NB4 (cell line): Measurements from ENCODE around the gene LMO1.

Experiments
- DNase-seq: peaks from one replicate; pipeline ENCODE4 v3.0.0; 2010; ENCODE audit warnings: low read depth
- H3K4me3 ChIP-seq: one replicate; pipeline ENCODE4 v1.5.1; 2011; ENCODE audit warnings: mild to moderate bottlenecking, low read depth, low read length, moderate library complexity
- MYC ChIP-seq: IDR thresholded peaks from 2 replicates; pipeline ENCODE4 v1.6.1; 2011; ENCODE audit warnings: low read depth, low read length
- POLR2A ChIP-seq: IDR thresholded peaks from 2 replicates; pipeline ENCODE4 v1.6.1; 2011; ENCODE audit warnings: mild to moderate bottlenecking; ENCODE audit not compliant: insufficient read length; ENCODE audit errors: extremely low read depth
- TF ChIP-seq, protein P1 (sequence below): IDR thresholded peaks from one replicate; pipeline ENCODE4 v1.5.1; 2012; ENCODE audit warnings: low read depth, low read length
- TF ChIP-seq, protein P2 (sequence below): IDR thresholded peaks from 2 replicates; pipeline ENCODE4 v1.6.1; 2011; ENCODE audit warnings: low read depth, low read length

LMO1 gene

DNA sequence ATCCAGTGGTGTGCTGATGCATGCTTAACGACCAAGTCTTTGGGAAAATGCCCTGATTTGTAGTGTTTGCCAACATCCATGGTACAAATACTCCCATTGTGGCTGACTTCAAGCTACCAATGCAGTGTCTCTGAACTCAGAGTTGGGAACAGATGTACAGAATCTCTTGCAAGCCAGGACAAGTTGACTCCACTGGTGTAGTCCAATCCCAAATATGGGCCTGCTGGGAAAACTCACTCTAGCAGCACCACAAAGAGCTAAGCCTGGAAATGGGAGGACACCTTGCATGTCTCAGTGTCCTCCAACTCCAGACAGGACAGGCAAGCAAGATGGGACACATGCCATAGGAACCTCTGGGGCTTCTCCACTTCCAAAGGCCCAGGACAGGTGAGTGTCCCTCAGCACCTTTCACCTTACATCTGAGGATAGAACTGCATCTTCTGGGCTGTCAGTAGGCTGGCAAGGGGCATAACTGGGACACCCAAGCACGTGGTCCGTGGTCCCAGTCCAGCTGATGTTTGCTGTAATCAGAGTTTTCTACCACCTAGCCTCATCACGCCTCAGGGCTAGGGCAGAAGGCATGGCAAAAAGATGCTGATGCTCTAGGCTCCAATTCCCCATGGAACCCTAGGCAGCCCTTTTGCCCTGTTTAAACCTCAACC, 6.5 kb downstream of the LMO1 start:
- DNase-seq, result no peak
- H3K4me3 ChIP-seq, result no peak overlapping the region
- TF ChIP-seq, protein P1, sequence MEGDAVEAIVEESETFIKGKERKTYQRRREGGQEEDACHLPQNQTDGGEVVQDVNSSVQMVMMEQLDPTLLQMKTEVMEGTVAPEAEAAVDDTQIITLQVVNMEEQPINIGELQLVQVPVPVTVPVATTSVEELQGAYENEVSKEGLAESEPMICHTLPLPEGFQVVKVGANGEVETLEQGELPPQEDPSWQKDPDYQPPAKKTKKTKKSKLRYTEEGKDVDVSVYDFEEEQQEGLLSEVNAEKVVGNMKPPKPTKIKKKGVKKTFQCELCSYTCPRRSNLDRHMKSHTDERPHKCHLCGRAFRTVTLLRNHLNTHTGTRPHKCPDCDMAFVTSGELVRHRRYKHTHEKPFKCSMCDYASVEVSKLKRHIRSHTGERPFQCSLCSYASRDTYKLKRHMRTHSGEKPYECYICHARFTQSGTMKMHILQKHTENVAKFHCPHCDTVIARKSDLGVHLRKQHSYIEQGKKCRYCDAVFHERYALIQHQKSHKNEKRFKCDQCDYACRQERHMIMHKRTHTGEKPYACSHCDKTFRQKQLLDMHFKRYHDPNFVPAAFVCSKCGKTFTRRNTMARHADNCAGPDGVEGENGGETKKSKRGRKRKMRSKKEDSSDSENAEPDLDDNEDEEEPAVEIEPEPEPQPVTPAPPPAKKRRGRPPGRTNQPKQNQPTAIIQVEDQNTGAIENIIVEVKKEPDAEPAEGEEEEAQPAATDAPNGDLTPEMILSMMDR, result no peak
- no peak for TF ChIP-seq MYC
- TF ChIP-seq POLR2A, result no peak
- TF ChIP-seq, protein P2, sequence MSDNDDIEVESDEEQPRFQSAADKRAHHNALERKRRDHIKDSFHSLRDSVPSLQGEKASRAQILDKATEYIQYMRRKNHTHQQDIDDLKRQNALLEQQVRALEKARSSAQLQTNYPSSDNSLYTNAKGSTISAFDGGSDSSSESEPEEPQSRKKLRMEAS, result no peak

DNA sequence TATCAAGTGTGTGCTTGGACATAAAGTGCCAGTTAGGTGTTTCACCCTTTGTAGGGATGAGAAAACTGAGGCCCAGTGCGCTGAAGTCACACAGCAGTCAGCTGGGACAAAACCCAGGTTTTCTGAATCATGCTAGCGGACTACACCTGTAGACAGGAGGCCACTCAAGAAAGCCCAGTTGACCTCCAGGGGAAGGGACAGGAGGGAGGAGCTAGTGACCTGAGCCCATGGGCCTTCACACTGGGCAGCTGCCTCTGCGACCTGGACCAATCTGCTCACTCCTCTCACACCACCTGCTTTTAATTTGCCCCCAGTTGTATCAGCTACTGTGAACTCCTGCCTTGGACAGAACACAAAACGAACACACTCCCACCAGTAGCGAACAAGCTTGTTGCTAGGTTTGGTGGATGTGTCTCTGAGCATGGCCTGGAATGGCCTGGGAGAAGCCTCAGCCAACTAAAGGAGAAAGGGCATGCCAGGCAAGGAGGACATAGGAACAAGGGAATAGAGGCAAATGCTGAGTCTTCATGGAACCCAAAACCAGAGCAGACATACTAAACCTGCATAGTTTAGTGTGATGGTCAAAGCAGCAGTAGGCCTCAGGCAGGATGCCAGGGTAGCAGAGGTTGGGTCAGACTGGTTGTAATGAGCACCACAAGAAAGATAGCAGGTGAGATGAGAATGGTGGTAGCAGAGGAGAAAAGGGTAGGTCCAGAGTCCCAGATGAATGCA, 7.2 kb downstream of the LMO1 start:
- TF ChIP-seq POLR2A (no peak), MYC (no peak)
- TF ChIP-seq, protein P1, result no peak
- TF ChIP-seq, protein P2, result no peak
- no peak for DNase-seq
- H3K4me3 ChIP-seq, result no peak overlapping the region

DNA sequence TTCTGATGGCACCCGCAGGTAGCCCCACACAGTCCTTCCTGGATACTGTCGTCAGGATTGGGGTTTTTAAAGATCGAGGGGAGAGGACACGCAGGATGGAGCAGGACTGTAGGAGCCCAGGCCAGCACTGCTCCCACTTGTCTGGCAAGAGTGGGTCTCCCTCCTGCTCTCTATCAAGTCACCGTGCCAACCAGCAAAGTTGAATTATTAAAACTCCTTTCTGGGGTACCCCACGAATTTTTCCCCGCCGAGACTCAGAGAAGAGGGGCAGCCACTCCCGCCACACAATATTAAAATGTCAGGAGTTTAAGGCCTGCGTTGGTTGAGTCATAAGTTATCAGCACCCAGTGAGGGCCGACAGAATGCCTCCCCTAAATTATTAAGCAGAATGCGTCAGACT, 10.1 kb downstream of the LMO1 start:
- TF ChIP-seq, protein P1, result no peak
- TF ChIP-seq, protein P2, result no peak
- TF ChIP-seq POLR2A, result no peak
- H3K4me3 ChIP-seq, result no peak overlapping the region
- no peak for DNase-seq

DNA sequence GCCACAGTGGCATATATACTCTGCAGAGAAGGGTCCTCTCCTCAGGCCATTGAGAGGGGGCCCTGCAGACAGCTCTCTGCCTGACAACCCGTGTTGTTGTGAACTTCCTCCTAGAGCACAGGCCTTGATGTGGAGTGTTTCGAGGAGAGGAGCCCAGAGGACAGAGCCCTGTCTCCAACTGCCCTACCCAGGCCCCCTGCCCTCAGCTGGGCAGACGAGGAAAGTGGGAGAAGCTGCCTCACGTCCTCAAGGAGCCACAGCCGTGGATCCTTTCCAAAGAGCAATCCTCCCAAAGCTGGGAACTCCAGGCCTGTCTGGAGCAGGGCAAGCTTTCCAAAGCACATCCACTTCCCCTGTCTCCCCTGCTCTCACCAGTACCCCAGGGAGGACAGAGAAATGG, 10.7 kb downstream of the LMO1 start:
- TF ChIP-seq MYC (no peak), POLR2A (no peak)
- no peak overlapping the region for H3K4me3 ChIP-seq
- no peak for DNase-seq

DNA sequence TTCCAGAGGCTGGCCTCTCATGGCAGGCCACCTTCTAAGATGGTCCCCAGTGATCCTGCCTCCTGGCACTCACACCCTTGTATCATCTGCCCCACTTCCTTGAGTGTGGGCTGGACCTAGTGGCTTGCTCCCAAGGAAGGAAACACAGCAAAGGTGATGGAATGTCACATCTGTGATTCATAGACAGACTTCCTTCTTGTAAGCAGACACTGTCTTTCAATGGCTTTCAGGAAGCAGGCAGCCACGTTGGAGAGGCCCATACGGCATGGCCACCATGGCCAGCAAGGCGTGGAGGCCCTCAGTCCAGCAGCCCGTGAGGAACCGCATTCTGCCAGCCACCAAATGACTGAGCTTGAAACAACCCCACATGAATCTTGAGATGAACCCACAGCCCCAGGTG, 11.3 kb downstream of the LMO1 start:
- no peak for TF ChIP-seq MYC
- TF ChIP-seq, protein P2, result no peak
- TF ChIP-seq, protein P1, result no peak
- no peak for TF ChIP-seq POLR2A
- no peak for DNase-seq

DNA sequence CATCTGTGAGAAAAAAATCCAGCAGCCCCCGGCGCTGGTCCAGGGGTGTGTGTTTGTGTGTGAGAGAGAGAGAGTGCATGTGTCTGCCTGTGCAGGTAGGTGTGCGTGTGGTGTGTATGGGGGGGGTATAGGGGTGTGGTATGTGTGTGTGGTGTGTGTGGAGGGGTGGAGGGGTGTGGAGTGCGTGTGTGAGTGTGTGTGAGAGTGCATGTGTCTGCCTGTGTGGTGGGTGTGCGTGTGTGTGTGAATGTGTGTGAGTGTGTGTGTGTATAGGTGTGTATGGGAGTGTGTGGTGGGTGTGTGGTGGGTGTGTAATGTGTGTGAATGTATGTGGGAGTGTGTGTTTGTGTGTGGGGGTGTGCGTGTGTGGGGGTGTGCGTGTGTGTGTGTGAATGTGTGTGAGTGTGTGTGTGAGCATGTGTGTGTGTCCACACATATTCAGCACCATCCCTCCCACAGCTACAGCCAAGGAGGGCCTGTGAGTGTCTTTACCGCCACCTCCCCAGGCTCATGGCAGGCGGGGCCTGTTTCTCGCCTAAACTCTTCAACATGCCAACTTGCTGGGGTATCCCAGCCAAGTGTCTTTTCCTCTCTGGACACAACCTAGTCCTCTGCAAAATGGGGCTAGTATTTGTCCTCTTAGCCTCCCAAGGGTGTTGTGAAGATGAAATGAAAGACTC, 11.9 kb downstream of the LMO1 start:
- no peak for DNase-seq
- TF ChIP-seq, protein P1, result no peak
- no peak for TF ChIP-seq MYC
- no peak for TF ChIP-seq POLR2A
- TF ChIP-seq, protein P2, result no peak
- no peak overlapping the region for H3K4me3 ChIP-seq

More for the DNA sequence above, 11.3 kb downstream of the LMO1 start:
- H3K4me3 ChIP-seq, result no peak overlapping the region
